Endodermal cell (in vitro differentiated cells): ENCODE data around the gene MAN2A2. TPM values are rescaled to one million over a fixed set of nuclear protein-coding genes. Genes with fewer than 3 reads are reported as not detected.
"Not testable (repeated sequence)": the region's sequence is repeated elsewhere in the genome, so short reads cannot be mapped to it uniquely, and the experiment has no call there.

Experiments used
- DNase-seq: peaks from one replicate; pipeline ENCODE4 v3.0.0-alpha.2; 2017
- H3K27ac ChIP-seq: 2 replicates; pipeline ENCODE4 v1.5.1; 2013; ENCODE audit warnings: mild to moderate bottlenecking, low read depth, low read length, moderate library complexity
- H3K27me3 ChIP-seq: 2 replicates; pipeline ENCODE4 v1.6.1; 2013; ENCODE audit warnings: mild to moderate bottlenecking, low read length, moderate library complexity; ENCODE audit not compliant: insufficient read depth, control insufficient read depth, poor library complexity, severe bottlenecking
- H3K36me3 ChIP-seq: 2 replicates; pipeline ENCODE4 v1.7.0; 2013; ENCODE audit warnings: mild to moderate bottlenecking, low read length, moderate library complexity; ENCODE audit not compliant: control insufficient read depth, insufficient read depth
- H3K4me1 ChIP-seq: one replicate; pipeline ENCODE4 v1.7.0; 2013; ENCODE audit warnings: low read length; ENCODE audit not compliant: control insufficient read depth, insufficient read depth
- H3K4me3 ChIP-seq: 2 replicates; pipeline ENCODE4 v1.5.1; 2013; ENCODE audit warnings: mild to moderate bottlenecking, low read length, moderate library complexity
- H3K9ac ChIP-seq: 2 replicates; pipeline ENCODE4 v1.6.1; 2013; ENCODE audit warnings: mild to moderate bottlenecking, low read length, moderate library complexity; ENCODE audit not compliant: poor library complexity, severe bottlenecking; ENCODE audit errors: extremely low read depth
- H3K9me3 ChIP-seq: 2 replicates; pipeline ENCODE4 v1.6.1; 2013; ENCODE audit warnings: mild to moderate bottlenecking, low read length, moderate library complexity; ENCODE audit not compliant: control insufficient read depth
- H3K27ac Mint-ChIP-seq: 2 replicates; pipeline ENCODE4 v1.8.0; 2020; ENCODE audit warnings: mixed read lengths
- H3K27me3 Mint-ChIP-seq: 2 replicates; pipeline ENCODE4 v1.8.0; 2021; ENCODE audit warnings: mild to moderate bottlenecking, mixed read lengths; ENCODE audit not compliant: insufficient read depth
- H3K36me3 Mint-ChIP-seq: 2 replicates; pipeline ENCODE4 v1.8.0; 2020; ENCODE audit warnings: low read depth, mixed read lengths
- H3K4me1 Mint-ChIP-seq: 2 replicates; pipeline ENCODE4 v1.8.0; 2020; ENCODE audit warnings: mixed read lengths
- H3K4me3 Mint-ChIP-seq: 2 replicates; pipeline ENCODE4 v1.8.0; 2020; ENCODE audit warnings: mild to moderate bottlenecking, moderate library complexity, mixed read lengths
- H3K9me3 Mint-ChIP-seq: 2 replicates; pipeline ENCODE4 v1.8.0; 2020; ENCODE audit warnings: mild to moderate bottlenecking, mixed read lengths
- WGBS, 2 experiments: methylation state at CpG; one replicate each; pipeline versions ENCODE4 v1.1.5 to v1.1.7; 2013; ENCODE audit warnings: missing lambda C conversion rate in 2 of 2, mixed read lengths in 1 of 2; ENCODE audit not compliant: insufficient coverage in 1 of 2, insufficient read length in 1 of 2; 5-methylcytosine and 5-hydroxymethylcytosine counted together
- total RNA-seq, 2 donors: library from RNA; stranded (reverse); fragmentation: NEBNext Ultra II Directional in 1 of 2; extraction: Animal tissue kit (Norgen Biotek cat#: 25700) in 1 of 2; gene quantifications; 2 replicates in 1 of 2; 3 replicates in 1 of 2; pipeline ENCODE4 v1.2.1, GENCODE V29; 2021
- TF ChIP-seq, protein P1 (sequence below): fragments of 200-600 bp; sonication (generic); conservative IDR thresholded peaks from 2 replicates; pipeline ENCODE4 v1.5.0; 2021; ENCODE audit warnings: antibody characterized with exemption, mild to moderate bottlenecking

MAN2A2 gene
- total RNA-seq, 2 donors from 2014 or later, result 41.0 to 62.9 TPM

DNA sequence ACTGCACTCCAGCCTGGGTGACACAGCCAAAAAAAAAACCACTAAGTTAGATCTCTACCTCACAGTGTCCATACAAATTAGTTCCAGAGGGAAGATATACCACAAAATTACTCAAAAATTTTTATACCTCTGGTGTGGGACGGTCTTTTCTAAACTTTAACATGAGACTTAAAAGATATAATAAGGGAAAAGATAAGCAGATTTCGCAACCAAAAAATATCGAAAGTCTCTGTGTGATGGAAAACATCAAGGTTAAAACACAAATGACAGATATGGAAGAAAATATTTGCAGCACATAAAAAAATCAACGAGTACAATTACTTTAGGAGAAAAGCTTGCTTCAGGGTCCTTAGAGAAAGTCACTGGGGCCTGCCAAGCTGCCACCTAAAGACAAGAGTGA lies 18.8 kb downstream of the MAN2A2 start:
- no peak overlapping the region for H3K4me3 Mint-ChIP-seq
- TF ChIP-seq, protein P1, sequence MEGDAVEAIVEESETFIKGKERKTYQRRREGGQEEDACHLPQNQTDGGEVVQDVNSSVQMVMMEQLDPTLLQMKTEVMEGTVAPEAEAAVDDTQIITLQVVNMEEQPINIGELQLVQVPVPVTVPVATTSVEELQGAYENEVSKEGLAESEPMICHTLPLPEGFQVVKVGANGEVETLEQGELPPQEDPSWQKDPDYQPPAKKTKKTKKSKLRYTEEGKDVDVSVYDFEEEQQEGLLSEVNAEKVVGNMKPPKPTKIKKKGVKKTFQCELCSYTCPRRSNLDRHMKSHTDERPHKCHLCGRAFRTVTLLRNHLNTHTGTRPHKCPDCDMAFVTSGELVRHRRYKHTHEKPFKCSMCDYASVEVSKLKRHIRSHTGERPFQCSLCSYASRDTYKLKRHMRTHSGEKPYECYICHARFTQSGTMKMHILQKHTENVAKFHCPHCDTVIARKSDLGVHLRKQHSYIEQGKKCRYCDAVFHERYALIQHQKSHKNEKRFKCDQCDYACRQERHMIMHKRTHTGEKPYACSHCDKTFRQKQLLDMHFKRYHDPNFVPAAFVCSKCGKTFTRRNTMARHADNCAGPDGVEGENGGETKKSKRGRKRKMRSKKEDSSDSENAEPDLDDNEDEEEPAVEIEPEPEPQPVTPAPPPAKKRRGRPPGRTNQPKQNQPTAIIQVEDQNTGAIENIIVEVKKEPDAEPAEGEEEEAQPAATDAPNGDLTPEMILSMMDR, result no peak
- H3K27ac Mint-ChIP-seq, result no peak overlapping the region
- no peak overlapping the region for H3K9ac ChIP-seq
- H3K9me3 ChIP-seq, result no peaks in the 10 kb centered on the region
- H3K36me3 Mint-ChIP-seq, result peaks cover 28% of the 10 kb centered on the region
- WGBS, 2 experiments, result 97 to 100% methylated on average over 4 of the region's 4 CpGs
- H3K36me3 ChIP-seq, result peaks cover 34% of the 10 kb centered on the region
- H3K27me3 ChIP-seq, result no peaks in the 10 kb centered on the region
- H3K4me3 ChIP-seq, result no peak overlapping the region
- H3K9me3 Mint-ChIP-seq, result no peaks in the 10 kb centered on the region
- peaks cover 11% of the 10 kb centered on the region for H3K4me1 Mint-ChIP-seq
- no peak for DNase-seq
- H3K4me1 ChIP-seq, result peaks cover 3% of the 10 kb centered on the region
- H3K27ac ChIP-seq, result no peak overlapping the region
- no peaks in the 10 kb centered on the region for H3K27me3 Mint-ChIP-seq

DNA sequence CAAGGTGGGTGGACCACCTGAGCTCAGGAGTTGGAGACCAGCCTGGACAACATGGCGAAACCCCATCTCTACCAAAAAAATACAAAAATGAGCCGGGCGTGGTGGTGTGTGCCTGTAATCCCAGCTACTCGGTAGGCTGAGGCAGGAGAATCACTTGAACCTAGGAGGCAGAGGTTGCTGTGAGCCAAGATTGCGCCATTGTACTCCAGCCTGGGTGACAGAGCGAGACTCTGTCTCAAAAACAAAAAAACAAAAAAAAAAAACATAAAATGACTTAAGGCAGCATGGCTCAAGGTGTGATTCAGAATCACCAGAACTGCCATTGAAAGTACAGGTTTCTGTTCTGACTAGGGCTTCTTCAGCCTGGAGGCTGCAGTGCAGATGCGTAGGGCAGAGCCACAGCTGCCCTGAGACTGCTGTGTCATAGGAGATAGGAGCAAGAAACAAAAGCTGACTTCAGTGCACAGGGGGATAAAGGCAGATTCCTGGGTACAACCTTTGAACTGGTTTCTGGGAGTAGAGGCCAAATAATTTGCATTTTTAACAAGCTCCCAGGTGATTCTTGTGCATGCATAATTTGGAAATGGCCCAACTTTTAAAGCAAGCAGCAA lies 19.7 kb downstream of the MAN2A2 start:
- Mint-ChIP-seq H3K4me1 (peaks cover 11% of the 10 kb centered on the region), H3K36me3 (peaks cover 25% of the 10 kb centered on the region), H3K27ac (peak overlapping the region; percentile 39)
- H3K9me3 ChIP-seq, H3K4me3 ChIP-seq, H3K27me3 Mint-ChIP-seq, H3K27ac ChIP-seq, DNase-seq, H3K4me1 ChIP-seq, H3K9ac ChIP-seq, H3K4me3 Mint-ChIP-seq, H3K9me3 Mint-ChIP-seq, H3K27me3 ChIP-seq: not testable (repeated sequence)
- peaks cover 34% of the 10 kb centered on the region for H3K36me3 ChIP-seq
- WGBS, 2 experiments, result 93% methylated on average over 4 to 7 of the region's 7 CpGs

DNA sequence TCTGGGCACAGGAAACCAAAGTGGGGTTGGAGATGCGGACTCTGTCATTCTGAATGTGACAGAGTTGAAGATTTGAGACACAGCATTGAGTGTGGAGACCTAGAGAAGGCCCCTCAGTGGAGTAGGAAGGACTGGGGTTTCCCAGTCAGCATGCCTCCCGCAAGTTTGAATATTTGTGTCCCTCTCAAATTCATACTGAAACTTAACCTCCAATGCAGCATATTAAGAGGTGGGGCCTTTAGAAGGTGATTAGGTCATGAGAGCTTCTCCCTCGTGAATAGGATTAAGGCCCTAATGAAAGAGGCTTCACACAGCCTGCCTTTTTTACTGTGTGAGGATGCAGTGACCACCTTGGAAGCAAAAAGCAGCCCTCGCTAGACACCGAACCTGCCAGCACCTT lies 21.3 kb downstream of the MAN2A2 start:
- Histone ChIP-seq H3K4me1 (peaks cover 3% of the 10 kb centered on the region), H3K4me3 (no peak overlapping the region), H3K9me3 (no peaks in the 10 kb centered on the region), H3K27me3 (no peaks in the 10 kb centered on the region), H3K27ac (no peak overlapping the region), H3K36me3 (peaks cover 25% of the 10 kb centered on the region), H3K9ac (no peak overlapping the region)
- Mint-ChIP-seq H3K27me3 (no peaks in the 10 kb centered on the region), H3K27ac (no peak overlapping the region), H3K9me3 (no peaks in the 10 kb centered on the region), H3K4me3 (no peak overlapping the region), H3K36me3 (peaks cover 17% of the 10 kb centered on the region), H3K4me1 (peaks cover 11% of the 10 kb centered on the region)
- no peak for DNase-seq
- TF ChIP-seq, protein P1, result no peak
- 88% methylated on average over 4 to 5 of the region's 5 CpGs for WGBS, 2 experiments

DNA sequence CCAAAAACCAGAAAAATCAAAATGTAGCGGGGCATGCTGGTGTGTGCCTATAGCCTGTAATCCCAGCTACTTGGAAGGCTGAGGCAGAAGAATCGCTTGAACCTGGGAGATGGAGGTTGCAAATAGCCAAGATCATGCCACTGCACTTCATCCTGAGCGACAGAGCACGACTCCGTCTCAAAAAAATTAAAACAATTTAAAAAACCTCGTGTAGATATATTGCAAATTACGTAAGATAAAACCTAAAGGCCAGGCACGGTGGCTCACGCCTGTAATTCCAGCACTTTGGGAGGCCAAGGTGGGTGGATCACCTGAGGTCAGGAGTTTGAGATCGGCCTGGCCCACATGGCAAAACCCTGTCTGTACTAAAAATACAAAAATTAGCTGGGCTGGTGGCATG lies 23.7 kb downstream of the MAN2A2 start:
- H3K27me3 Mint-ChIP-seq, H3K36me3 Mint-ChIP-seq, H3K27ac ChIP-seq: not testable (repeated sequence)

DNA sequence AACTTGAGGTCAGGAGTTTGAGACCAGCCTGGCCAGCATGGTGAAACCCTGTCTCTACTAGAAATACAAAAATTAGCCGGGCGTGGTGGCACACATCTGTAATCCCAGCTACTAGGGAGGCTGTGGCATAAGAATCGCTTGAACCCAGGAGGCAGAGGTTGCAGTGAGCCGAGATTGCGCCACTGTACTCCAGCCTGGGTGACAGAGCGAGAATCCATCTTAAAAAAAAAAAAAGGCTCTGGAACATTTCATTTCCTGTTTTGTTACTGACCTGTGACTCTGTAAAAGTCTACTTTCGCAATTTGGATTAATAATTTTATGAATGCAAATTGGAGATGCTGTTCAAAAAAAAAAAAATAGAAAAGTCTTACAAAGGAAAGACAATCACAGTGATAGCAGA lies 25.0 kb downstream of the MAN2A2 start:
- H3K4me1 ChIP-seq, H3K27me3 Mint-ChIP-seq, H3K36me3 ChIP-seq, DNase-seq, H3K4me3 ChIP-seq, H3K27ac ChIP-seq, H3K9me3 ChIP-seq, H3K4me1 Mint-ChIP-seq, H3K4me3 Mint-ChIP-seq, H3K9me3 Mint-ChIP-seq, H3K36me3 Mint-ChIP-seq, H3K27ac Mint-ChIP-seq, H3K27me3 ChIP-seq, H3K9ac ChIP-seq: not testable (repeated sequence)
- WGBS, 2 experiments, result 94 to 98% methylated on average over 7 of the region's 7 CpGs

More for the DNA sequence above, 23.7 kb downstream of the MAN2A2 start:
- not testable (repeated sequence) for H3K4me3 ChIP-seq, H3K9ac ChIP-seq, H3K9me3 Mint-ChIP-seq, H3K27me3 ChIP-seq, H3K4me1 ChIP-seq, H3K27ac Mint-ChIP-seq, H3K36me3 ChIP-seq, H3K4me3 Mint-ChIP-seq, DNase-seq, H3K9me3 ChIP-seq
- peaks cover 11% of the 10 kb centered on the region for H3K4me1 Mint-ChIP-seq
- WGBS, 2 experiments, result 85 to 93% methylated on average over 9 to 10 of the region's 10 CpGs
